GM18507 (cell line): Measurements from ENCODE around the gene ATG4A.
A peak's percentile ranks its signal among the peaks of the same experiment; 100 is the strongest.

Experiments
- DNase-seq: peaks from one replicate; pipeline ENCODE4 v3.0.0; 2011; ENCODE audit warnings: low read depth; ENCODE audit not compliant: insufficient read length; ENCODE audit errors: extremely low spot score
- FAIRE-seq: peaks from 2 replicates; lab custom pipeline; 2011; peaks lifted over from hg19 to GRCh38; lab: Jason Lieb, UNC

The ATG4A gene

GRCh38 chrX:108117988-108118387 lies 26.4 kb downstream of the ATG4A start:
- FAIRE-seq: no peak
- no peak for DNase-seq

- FAIRE-seq: no peak
- no peak for DNase-seq
Observed at GRCh38 chrX:108121291-108121690, 29.7 kb downstream of the ATG4A start.

GRCh38 chrX:108122748-108123147 lies 31.2 kb downstream of the ATG4A start:
- FAIRE-seq (no peak), DNase-seq (no peak)

- FAIRE-seq (no peak), DNase-seq (no peak)
Observed at GRCh38 chrX:108123591-108124366, 32.2 kb downstream of the ATG4A start.

GRCh38 chrX:108126661-108127060 lies 35.1 kb downstream of the ATG4A start:
- no peak for FAIRE-seq
- no peak for DNase-seq

DNA sequence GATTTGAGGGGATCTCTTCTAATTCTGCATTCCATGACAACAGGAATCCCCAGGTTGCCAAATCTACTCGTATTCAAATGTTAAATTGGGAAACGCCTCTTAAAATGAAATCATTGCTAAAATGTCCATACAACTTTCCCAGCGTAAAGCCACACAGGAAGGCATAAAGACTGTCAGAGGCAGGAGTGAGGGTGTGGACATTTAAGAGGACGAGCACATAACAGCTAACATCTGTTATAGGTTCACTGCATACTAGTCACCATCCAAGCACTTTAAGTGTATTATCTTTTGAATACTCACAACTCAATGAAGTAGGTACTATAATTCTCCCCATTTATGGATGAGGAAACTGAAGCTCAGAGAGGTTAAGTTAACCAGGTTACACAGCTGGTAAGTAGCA lies 35.6 kb downstream of the ATG4A start:
- DNase-seq: no peak
- FAIRE-seq: no peak

DNA sequence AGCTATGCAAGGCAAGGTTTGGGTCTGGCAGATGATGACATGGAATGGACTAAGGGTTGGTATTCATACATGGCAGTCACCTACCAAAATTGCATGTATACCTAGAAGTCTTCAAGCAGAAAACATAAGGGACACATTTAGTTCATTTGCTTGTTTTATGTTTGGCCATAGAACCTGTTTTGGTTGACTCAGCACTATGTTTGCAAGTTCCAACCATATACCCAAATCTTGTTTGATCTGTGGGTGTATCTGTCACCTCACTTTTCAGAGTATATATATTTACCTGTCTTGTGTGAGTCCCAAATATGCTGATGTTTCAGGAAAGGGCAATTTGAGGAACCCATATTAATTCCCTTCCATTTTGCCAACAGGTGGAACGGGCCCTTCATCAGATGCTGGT lies 39.3 kb downstream of the ATG4A start:
- FAIRE-seq (no peak), DNase-seq (no peak)

DNA sequence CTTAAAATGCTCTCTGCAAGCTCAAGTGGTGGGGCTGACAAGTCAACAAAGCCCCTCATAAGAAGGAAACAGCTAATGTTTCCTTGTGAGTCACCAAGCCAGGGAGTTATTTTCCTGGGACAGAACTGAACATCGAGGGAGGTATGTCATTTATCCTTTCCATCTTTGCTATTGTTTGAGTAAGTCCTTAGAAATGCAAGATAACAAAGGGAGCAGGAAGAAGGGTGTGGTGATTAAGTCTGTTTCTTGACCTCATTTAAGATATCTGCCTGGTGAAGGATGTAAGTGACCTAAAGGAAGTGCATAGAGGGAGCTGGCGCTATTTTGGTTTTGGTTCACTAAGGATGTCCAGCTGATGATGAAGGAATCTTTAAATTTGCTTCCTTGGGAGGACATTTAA lies 39.9 kb downstream of the ATG4A start:
- FAIRE-seq (no peak), DNase-seq (no peak)

DNA sequence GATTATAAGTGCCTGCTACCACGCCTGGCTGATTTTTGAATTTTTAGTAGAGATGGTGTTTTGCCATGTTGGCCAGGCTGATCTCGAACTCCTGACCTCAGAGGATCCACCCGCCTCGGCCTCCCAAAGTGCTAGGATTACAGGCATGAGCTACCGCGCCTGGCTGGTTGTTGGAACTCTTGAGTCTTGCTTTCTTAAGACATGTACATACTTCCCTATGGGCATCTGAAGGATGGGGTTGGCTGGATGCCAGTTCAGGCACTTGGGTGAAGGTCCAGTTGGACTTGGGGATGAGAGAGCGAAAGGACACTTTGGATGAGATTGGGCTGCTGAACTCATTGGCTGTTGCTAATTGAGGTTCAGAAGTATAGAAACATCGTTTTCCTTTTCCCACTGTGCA lies 40.5 kb downstream of the ATG4A start:
- no peak for FAIRE-seq

GRCh38 chrX:108132876-108133275 lies 41.3 kb downstream of the ATG4A start:
- FAIRE-seq (no peak), DNase-seq (no peak)

More for the DNA sequence above, 40.5 kb downstream of the ATG4A start:
- DNase-seq: no peak

DNA sequence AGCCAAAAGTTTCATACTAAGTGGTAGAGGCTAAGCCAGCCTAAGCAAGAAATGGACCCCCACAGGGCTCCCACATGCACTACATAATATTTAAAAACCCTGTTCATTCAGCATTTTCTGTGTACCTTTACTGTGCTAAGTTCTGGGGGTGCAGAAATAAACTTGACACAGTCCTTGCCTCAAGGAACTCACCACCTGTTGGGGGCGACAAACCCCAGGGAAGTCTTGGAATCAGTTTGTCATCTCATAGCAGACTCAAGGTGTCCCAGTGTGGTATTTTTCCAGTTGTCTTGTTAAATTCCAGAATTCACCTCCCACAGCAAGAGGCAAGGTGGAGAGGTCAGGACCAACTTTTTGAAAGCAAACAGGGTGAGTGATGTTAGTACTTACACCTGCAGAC lies 43.1 kb downstream of the ATG4A start:
- FAIRE-seq (no peak), DNase-seq (no peak)

- peak; percentile 29 for FAIRE-seq
Observed at GRCh38 chrX:108138814-108139702, 47.5 kb downstream of the ATG4A start.

GRCh38 chrX:108148524-108148923 lies 56.9 kb downstream of the ATG4A start:
- DNase-seq: no peak
- FAIRE-seq: no peak

More at GRCh38 chrX:108138814-108139702, 47.5 kb downstream of the ATG4A start:
- no peak for DNase-seq

DNA sequence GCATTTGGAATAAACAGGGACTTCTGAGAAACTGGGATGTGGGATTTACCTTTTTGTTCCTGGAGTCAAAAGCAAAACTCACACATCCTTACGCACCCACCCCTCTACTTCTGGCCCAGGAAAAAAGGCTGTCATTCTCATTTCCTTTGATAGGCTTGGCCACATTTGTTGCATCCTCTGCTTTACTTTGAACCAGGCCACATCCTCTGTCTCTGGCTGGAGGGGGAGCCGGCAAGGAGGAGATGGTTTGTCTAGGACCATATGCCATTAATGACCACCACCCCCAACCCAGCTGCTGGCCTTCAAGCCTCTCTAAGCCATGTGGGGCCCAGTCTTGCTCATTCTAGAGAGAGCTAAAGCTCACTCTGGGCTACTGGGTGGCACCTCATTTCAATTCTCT lies 64.5 kb downstream of the ATG4A start:
- no peak for FAIRE-seq
- no peak for DNase-seq

GRCh38 chrX:108156934-108157466 lies 65.4 kb downstream of the ATG4A start:
- no peak for DNase-seq
- FAIRE-seq: no peak

- FAIRE-seq (no peak), DNase-seq (no peak)
Observed at GRCh38 chrX:108157628-108158027, 66.0 kb downstream of the ATG4A start.

DNA sequence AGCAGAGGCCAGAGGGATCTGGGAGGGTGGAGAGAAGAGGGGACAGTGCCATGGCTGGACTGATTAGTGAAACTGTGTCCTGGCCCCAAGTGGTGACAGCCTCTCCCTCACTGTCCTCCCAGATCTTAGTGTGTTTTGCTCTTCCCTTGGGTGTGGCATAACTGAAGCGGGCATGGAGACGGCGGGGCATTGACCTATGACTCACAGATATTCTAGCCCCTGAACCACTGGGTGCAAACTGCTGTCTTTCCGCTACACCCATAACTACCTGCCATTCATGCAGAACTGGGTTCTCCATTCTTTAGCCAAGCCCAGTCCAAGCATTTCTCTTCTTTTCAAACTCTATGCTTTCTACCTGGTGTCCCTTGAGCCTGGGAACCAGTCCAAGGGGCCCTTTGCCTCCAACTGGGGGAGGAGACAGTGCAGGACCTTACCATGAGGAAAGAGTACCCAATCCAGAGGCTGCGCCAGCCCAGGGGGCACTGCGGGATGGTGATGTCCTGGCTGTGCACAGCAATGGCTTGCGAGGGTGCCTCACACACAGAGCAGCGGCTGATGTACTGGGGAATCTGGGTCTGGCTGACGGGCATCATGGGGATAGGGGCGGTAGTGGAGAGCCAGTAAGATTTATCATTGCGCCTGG lies 67.6 kb downstream of the ATG4A start:
- FAIRE-seq: no peak
- DNase-seq: no peak

DNA sequence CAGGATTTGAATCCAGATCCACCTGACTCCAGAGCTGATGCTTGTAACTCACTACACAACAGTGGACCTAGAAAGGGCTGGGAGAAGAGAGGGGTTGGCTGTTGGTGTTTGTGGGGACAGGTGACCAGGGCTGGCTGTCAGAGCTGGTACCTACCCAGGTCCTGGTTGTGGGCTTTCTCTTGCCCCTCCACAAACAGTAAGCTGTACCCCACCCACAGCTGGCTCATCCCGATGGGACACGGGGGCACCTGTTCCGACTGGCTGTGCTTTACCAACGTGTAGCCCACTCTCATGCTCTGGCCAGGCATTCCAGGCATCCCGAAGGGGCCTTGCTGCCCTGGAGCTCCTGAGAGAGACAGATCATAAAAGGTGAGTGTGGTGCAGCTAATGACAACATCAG lies 68.7 kb downstream of the ATG4A start:
- FAIRE-seq: no peak
- no peak for DNase-seq

DNA sequence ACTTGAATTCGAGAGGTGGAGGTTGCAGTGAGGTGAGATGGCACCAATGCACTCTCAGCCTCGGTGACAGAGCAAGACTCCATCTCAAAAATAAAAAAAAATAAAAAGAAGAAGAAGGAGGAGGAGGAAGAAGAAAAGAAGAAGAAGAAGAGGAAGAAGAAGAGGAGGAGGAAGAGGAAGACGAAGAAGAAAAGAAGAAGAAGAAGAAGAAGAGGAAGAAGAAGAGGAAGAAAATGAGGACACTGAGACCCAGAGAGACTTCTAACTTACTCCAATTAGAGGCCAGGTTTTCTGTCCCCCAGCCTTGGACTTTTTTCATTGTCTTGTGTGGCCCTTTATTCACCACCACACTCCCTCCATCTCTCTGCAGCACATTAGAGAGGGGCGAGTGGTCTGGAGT lies 70.7 kb downstream of the ATG4A start:
- DNase-seq (no peak), FAIRE-seq (no peak)
